Transverse colon (tissue), 4 donors: Measurements from ENCODE around the gene RNF113B. TPM values are rescaled to one million over a fixed set of nuclear protein-coding genes. Genes with fewer than 3 reads are reported as not detected.

ENCODE experiments used
- DNase-seq: peaks from one replicate; pipeline ENCODE4 v3.0.0-alpha.2; 2019
- H3K27ac ChIP-seq, 4 donors: fragments of 200-600 bp; sonication (generic); 2 replicates each; pipeline ENCODE4 v1.5.1; 2016 to 2018; ENCODE audit warnings: inconsistent platforms in 4 of 4
- H3K27me3 ChIP-seq: fragments of 200-600 bp; sonication (generic); 2 replicates; pipeline ENCODE4 v1.5.1; 2017; ENCODE audit warnings: inconsistent platforms
- H3K36me3 ChIP-seq, 4 donors: fragments of 200-600 bp; sonication (generic); 2 replicates each; pipeline ENCODE4 v1.5.1; 2017 to 2019; ENCODE audit warnings: inconsistent platforms in 4 of 4
- H3K4me1 ChIP-seq, 4 donors: fragments of 200-600 bp; sonication (generic); 2 replicates each; pipeline ENCODE4 v1.5.1; 2017 to 2020; ENCODE audit warnings: inconsistent platforms in 4 of 4
- H3K4me3 ChIP-seq, 4 donors: fragments of 200-600 bp; sonication (generic); 1 replicate in 1 of 4; 2 replicates in 3 of 4; pipeline versions ENCODE4 v1.5.1 to v1.6.1; 2017 to 2019; ENCODE audit warnings: inconsistent platforms in 4 of 4
- H3K9me3 ChIP-seq, 2 donors: fragments of 200-600 bp; sonication (generic); 2 replicates each; pipeline ENCODE4 v1.5.1; 2017 to 2019; ENCODE audit warnings: inconsistent platforms in 2 of 2
- CTCF ChIP-seq, 5 experiments: fragments of 200-600 bp in 3 of 5; fragments of 450-650 bp in 2 of 5; sonication (generic) in 3 of 5; IDR thresholded peaks; 1 replicate in 2 of 5; 2 replicates in 3 of 5; pipeline ENCODE4 v1.5.1; 2016 to 2017; ENCODE audit warnings: antibody characterized with exemption in 5 of 5, inconsistent platforms in 3 of 5, mild to moderate bottlenecking in 2 of 5, moderate library complexity in 1 of 5
- EP300 ChIP-seq: sonication (generic); formaldehyde crosslinking; IDR thresholded peaks from one replicate; pipeline ENCODE4 v1.6.1; 2017; ENCODE audit warnings: antibody characterized with exemption, low read depth
- POLR2A ChIP-seq: fragments of 450-650 bp; IDR thresholded peaks from one replicate; pipeline ENCODE4 v1.6.1; 2016; ENCODE audit warnings: antibody characterized with exemption, mild to moderate bottlenecking, moderate library complexity
- POLR2AphosphoS5 ChIP-seq, 3 donors: sonication (generic); formaldehyde crosslinking; IDR thresholded peaks; one replicate each; pipeline ENCODE4 v1.6.1; 2016; ENCODE audit warnings: antibody characterized with exemption in 3 of 3
- WGBS, 2 donors: methylation state at CpG; one replicate each; pipeline ENCODE4 v1.1.5; 2018; ENCODE audit warnings: low coverage in 1 of 2; 5-methylcytosine and 5-hydroxymethylcytosine counted together
- in situ Hi-C, 4 donors: fragments of 200-750 bp; cut with MboI; loops; one replicate each; pipeline versions ENCODE4 v1.15.0 to v1.15.1; 2017; ENCODE audit warnings: low sequenced_read_pairs in 3 of 4, low pct_ligation_motif_present in 1 of 4, low pct_unique_long_range_greater_than_20kb in 1 of 4
- intact Hi-C: fragments of 100-400 bp; cut with DNase I; formaldehyde crosslinking; loops from one replicate; pipeline ENCODE4 v1.15.1; 2023; ENCODE audit warnings: low total_unique reads
- total RNA-seq, 4 donors: library from RNA; depleted of rRNA; stranded (reverse); fragments of >200 nt; gene quantifications; one replicate each; pipeline ENCODE4 v1.1.0, GENCODE V29; 2016

RNF113B gene
- total RNA-seq, 4 donors from 2014 or later = not detected

- in situ Hi-C loops (no loop called here), intact Hi-C loops (no loop called here)
- no peak overlapping the region for H3K4me3 ChIP-seq
- 66% methylated on average over 2 to 3 of the region's 3 CpGs for WGBS, 2 donors
- H3K4me1 ChIP-seq = peaks cover 12 to 40% (median 29%) of the 10 kb centered on the region in 4 donors
- TF ChIP-seq POLR2AphosphoS5 (IDR thresholded peaks at IDR 0.05) = no peak
- no peak for TF ChIP-seq CTCF (IDR thresholded peaks at IDR 0.05)
- TF ChIP-seq EP300 = no peak
- no peak for TF ChIP-seq POLR2A
- H3K27me3 ChIP-seq = no peaks in the 10 kb centered on the region
- no peaks in the 10 kb centered on the region for H3K9me3 ChIP-seq
- no peaks in the 10 kb centered on the region for H3K36me3 ChIP-seq
- no peak for DNase-seq
- peak overlapping the region in 1 of 4 donors; percentile 60 for H3K27ac ChIP-seq
These were observed 1.2 kb downstream of the RNF113B start for GRCh38 chr13:98175823-98176222.

GRCh38 chr13:98175043-98175442 is 2.0 kb downstream of the RNF113B start:
- intact Hi-C loops = no loop called here

GRCh38 chr13:98174307-98174706 is 2.8 kb downstream of the RNF113B start:
- no peaks in the 10 kb centered on the region for H3K9me3 ChIP-seq
- peak overlapping the region; percentile 60 to 77 (median 72) for H3K27ac ChIP-seq
- no peak for DNase-seq
- no peaks in the 10 kb centered on the region for H3K27me3 ChIP-seq
- intact Hi-C loops (no loop called here), in situ Hi-C loops (no loop called here)
- 51 to 64% methylated on average over 7 of the region's 7 CpGs for WGBS, 2 donors
- H3K4me1 ChIP-seq = peaks cover 12 to 40% (median 29%) of the 10 kb centered on the region in 4 donors
- no peaks in the 10 kb centered on the region for H3K36me3 ChIP-seq
- H3K4me3 ChIP-seq = no peak overlapping the region
- no peak for TF ChIP-seq EP300

More at GRCh38 chr13:98175043-98175442, 2.0 kb downstream of the RNF113B start:
- Histone ChIP-seq H3K27me3 (no peaks in the 10 kb centered on the region), H3K36me3 (no peaks in the 10 kb centered on the region), H3K9me3 (no peaks in the 10 kb centered on the region), H3K4me1 (peaks cover 12 to 40% (median 29%) of the 10 kb centered on the region in 4 donors), H3K4me3 (no peak overlapping the region), H3K27ac (peak overlapping the region; percentile 60 to 77 (median 72))
- no peak for TF ChIP-seq POLR2AphosphoS5 (IDR thresholded peaks at IDR 0.05)
- TF ChIP-seq CTCF (IDR thresholded peaks at IDR 0.05) = no peak
- TF ChIP-seq POLR2A = no peak
- no peak for TF ChIP-seq EP300
- DNase-seq = no peak
- WGBS, 2 donors = 46 to 65% methylated on average over 3 of the region's 3 CpGs
- in situ Hi-C loops = no loop called here

GRCh38 chr13:98173431-98174152 is 3.5 kb downstream of the RNF113B start:
- no peaks in the 10 kb centered on the region for H3K36me3 ChIP-seq
- WGBS, 2 donors = 45 to 62% methylated on average over 1 to 9 of the region's 9 CpGs
- no peak overlapping the region for H3K4me3 ChIP-seq
- DNase-seq = peak; percentile 15
- intact Hi-C loops (no loop called here), in situ Hi-C loops (no loop called here)
- no peaks in the 10 kb centered on the region for H3K9me3 ChIP-seq
- H3K27me3 ChIP-seq = no peaks in the 10 kb centered on the region
- peaks cover 12 to 40% (median 29%) of the 10 kb centered on the region in 4 donors for H3K4me1 ChIP-seq
- H3K27ac ChIP-seq = peak overlapping the region; percentile 60 to 77 (median 72)
- TF ChIP-seq CTCF (IDR thresholded peaks at IDR 0.05) (no peak), POLR2AphosphoS5 (IDR thresholded peaks at IDR 0.05) (peak in 1 of 3 donors; percentile 39)
